Mucosa of gallbladder (tissue), 1 donor: ENCODE results near the gene YWHAQ. TPM values are rescaled to one million over a fixed set of nuclear protein-coding genes. Genes with fewer than 3 reads are reported as not detected.

Experiments used
- DNase-seq: peaks from one replicate; pipeline ENCODE4 v3.0.0-alpha.2; 2020; ENCODE audit warnings: low spot score
- total RNA-seq: library from RNA; stranded (reverse); gene quantifications from one replicate; pipeline ENCODE4 v1.2.1, GENCODE V29; 2021
- donor health status: DM: no; HTN: no; CAD: no.

YWHAQ gene
- 250 TPM for total RNA-seq

DNA sequence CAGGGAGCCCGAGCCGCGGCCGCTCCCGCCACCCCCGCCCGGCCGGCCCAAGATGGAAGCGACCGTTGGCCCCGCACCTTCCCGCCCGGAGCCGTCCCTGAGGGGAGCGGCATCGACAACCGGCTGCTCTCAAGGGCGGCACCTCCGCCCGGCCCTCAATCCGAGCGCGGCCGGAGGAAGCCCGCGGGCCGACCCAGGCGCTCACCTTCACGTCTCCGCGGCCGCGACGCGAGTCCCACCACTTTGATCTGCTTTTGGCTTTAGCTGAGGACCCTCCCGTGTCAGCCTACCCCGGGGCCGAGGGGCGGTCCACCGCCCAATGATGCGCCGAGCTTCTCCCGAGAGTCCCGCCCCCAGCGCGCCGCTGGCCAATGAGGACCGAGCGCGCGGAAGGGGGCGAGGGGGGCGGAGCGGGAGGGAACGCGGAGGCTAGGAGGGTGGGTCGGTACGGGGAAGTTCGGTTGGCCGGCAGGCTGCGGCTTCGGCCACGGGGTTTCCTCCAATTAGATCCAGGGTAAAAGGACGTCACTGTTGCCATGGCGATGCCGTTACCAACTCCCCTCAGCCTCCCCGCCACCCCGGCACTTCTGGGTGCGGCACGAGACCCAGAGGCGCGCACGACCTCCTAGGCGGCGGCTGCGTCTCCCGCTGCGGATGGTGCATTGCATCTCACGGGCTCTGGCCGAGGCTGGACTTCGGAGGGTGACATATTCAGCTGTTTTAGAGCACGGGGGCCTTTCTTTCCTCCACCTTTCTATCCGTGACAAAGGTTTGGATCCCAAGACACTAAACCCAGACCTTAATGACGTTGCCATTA, at the start of gene YWHAQ:
TSS of gene YWHAQ (minus strand) at position 262 of the 817 bp plus-strand sequence. CDS start 545 bp downstream, outside the sequence.
- peak; percentile 99 for DNase-seq

GRCh38 chr2:9680082-9680481, 49.3 kb upstream of the YWHAQ start:
- DNase-seq: no peak

DNA sequence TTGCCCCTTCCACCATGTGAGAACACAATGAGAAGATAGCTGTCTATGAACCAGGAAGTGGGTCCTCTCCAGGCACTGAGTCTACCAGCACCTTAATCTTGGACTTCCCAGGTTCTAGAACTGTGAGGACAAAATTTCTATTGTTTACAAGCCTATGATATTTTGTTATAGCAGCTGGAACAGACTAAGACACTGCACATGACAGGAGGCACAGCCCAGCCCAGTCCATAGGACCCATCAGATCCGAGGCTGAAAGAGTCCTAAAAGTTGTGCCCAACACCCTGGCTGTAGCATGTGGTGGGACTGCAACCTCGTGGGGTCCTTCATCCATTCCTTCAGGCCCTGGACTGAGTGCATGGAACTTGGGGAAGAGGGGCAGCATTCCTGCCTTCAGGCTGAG, 48.4 kb upstream of the YWHAQ start:
- DNase-seq: no peak

DNA sequence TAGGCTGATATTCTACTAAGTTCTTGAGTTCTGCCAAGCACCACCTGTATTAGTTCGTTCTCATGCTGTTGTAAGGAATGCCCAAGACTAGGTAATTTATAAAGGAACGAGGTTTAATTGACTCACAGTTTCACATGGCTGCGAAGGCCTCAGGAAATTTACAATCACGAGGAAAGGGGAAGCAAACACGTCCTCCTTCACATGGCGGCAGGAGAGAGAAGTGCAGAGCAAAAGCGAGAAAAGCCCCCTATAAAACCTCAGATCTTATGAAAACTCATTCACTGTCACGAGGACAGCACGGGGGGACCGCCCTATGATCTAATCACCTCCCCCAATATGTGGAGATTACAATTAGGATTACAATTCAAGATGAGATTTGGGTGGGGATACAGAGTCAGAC, 47.7 kb upstream of the YWHAQ start:
- no peak for DNase-seq

- no peak for DNase-seq
Measured at GRCh38 chr2:9675415-9676351, 44.9 kb upstream of the YWHAQ start.

GRCh38 chr2:9674891-9675414, 44.2 kb upstream of the YWHAQ start:
- no peak for DNase-seq

- no peak for DNase-seq
Measured at GRCh38 chr2:9673914-9674481, 43.2 kb upstream of the YWHAQ start.

DNA sequence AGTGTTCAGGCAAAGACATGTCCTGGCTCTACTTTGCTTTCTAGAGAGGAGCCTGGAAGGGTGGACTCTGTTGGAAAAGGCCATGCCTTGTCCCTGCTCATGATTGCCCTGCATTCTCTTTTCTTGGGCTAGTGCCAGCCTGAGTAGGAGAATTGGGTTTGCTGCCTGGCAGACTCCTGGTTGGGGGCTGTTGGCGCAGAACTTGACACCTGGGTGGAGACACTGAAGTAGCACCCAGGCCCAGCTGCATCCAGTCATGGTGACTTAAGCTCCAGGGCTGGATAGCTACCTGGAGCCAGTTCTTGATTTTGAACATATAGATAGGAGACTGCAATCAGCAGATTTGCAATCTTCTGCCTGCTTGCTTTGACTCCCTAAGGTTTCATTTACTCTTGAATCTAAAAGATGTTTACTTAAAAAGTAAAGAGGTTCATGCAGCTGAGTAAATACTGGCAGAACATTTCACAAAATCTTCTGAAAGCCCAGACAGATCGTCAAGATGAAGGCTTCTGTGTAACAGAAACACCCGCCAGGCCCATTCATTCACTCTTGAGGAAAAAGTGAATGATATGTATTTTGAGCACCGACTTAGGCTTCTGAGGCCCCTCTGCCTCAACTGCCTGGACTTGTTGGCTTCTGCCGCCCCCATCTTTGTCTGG, 38.0 kb upstream of the YWHAQ start:
- DNase-seq: no peak

- DNase-seq: no peak
Measured at GRCh38 chr2:9667826-9668225, 37.0 kb upstream of the YWHAQ start.

DNA sequence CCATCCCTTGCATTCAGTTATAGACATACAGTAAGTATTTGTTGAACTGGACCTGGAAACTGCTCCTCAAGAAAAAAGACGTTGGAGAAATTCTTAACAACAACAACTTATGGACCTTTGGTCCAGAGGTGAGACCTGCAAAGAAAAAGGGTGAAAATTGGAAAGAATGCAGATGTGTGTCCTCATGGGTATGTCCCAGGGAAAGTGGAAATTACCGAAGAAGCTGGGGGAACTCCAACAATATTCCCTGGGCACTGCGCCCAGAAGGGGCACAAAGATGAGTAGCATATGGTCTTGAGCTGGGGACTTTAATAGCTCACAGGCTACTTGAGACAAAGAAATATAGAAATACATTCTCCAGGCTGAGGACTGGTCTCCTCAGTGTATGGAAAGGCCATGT, 35.5 kb upstream of the YWHAQ start:
- DNase-seq: no peak

GRCh38 chr2:9665898-9666297, 35.1 kb upstream of the YWHAQ start:
- no peak for DNase-seq

- DNase-seq: no peak
Measured at GRCh38 chr2:9664365-9664764, 33.6 kb upstream of the YWHAQ start.

- DNase-seq: no peak
Measured at GRCh38 chr2:9663008-9663879, 32.4 kb upstream of the YWHAQ start.

DNA sequence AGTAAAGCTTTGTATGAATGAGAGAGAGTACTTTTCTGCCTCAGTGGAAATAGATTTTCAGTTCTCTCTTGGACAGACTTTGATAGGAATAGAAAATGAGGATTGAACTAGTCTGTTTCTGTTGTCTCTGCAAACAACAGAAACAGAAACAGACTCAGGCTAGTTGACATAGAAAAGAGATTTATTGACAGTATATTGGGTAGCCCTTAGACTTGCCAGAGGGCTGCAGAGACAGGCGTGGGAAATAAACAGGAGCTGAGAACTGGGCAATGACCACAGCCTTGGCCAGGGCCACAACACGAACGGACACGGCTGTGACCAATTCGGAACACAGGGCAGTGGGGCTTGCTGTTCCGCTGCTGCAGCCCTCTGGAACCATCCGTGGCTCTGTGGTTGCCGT, 30.5 kb upstream of the YWHAQ start:
- DNase-seq: no peak

DNA sequence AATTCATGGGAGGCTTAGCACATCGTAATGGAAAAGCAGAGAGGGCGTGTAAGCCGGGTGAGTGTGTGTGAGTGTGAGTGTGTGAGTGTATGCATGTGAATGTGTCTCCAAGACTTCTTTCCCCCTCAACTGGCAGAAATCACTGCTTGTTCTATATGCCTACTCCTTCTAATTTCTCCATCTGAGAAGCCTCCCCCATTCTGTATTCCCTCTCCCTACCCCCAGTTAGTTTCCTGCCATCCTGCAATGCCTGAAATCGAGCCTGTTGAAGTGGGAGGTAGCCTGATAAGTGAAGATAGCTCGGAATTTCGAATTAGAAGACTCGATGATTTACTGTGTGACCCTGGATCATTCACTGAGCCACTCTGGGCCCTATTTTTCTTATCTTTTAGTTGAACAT, 30.0 kb upstream of the YWHAQ start:
- no peak for DNase-seq

DNA sequence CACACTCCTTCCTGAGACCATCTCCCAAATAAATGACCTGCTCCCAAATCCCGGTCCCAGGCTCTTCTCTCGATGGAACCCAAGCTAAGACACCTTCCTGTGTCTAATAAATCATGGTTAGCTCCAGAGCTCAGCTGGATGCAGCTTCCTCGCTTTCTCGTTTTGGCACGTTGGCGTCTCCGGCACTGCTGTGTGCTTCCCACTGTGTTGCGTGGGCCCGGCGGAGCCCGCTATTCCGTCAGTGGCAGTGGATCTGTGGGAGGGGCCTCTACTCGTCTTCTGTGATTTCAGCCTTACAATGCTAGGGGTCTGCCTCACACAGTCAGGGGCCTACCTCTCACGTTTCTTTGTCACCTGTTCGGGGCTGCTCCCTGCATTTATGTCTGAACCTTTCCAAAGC, 29.4 kb upstream of the YWHAQ start:
- DNase-seq: no peak

DNA sequence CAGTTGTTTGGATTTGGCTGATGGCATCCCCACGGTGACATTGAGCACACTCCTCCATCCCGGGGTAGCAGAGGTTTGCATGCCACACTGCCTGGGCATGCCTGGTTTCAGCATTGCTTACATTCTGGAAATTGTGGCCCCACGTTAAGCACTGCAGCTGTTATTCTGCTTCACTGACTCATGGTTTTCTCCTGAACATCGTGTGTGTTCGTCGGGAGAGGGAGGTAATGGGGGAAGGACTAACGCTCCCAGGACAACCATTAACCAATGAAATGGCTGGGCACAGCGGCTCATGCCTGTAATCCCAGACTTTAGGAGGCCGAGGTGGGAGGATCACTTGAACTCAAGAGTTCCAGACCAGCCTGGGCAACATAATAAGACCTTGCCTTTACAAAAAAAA, 28.2 kb upstream of the YWHAQ start:
- no peak for DNase-seq

DNA sequence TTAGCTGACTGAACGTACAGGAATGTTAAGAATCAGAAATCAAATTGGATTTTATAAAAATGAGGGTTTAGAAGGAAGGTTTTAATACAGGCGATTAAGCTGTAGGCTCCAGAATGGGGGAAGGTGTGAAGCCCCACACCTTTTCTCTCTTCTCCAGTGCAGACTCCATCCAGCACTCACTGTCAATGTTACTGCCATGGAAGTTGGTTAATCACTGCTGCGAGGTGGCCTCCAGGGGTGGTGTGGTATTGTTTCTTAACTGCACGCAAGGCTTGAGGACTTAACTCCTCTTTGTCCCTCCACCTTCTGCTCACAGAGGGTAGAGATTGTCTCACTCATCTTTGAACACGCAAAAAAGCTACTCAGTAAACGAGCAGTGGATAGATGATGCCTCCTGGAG, 26.9 kb upstream of the YWHAQ start:
- DNase-seq: no peak

DNA sequence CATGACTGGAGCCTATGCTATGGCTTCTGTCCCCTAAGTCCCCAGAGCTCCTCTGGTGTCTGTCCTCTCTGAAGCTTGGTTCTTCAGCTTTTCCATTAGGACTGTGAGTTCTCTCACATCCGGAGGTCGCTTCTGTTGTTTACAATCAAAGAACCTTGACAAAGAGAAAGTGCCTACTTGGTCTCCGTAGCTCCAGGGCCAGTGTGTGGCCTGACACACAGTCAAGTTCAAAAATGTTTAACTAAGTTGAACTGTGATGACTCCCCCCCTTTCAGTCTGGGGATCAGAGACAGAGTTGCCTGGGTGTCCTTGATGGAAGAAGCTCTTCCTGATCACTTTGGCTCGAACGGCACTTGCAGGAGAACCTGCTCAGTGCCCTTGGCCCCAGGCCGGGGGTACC, 26.3 kb upstream of the YWHAQ start:
- no peak for DNase-seq

DNA sequence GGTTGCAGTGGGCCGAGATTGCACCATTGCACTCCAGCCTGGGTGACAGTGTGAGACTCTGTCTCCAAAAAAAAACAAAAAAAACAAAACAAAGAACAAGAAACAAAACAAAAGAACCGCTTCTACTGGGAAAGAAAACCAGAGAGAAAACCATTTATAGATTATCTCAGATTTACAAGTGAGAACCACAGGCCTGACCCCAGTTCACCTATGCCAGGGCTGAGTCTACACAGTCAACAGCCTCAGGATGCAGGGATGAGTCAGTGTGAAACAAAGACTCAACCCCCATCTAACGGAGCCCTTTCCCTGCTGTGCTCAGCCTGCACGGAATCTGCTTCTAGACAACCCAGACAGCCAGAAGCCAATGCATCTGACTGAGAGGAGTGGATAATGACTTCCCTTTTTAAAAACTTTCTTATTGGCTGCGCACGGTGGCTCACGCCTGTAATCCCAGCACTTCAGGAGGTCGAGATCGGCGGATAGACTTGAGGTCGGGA, 25.5 kb upstream of the YWHAQ start:
- no peak for DNase-seq
